ENCODE measurements around the gene FAM136A.
A peak's percentile ranks its signal among the peaks of the same experiment; 100 is the strongest.
"Not testable (repeated sequence)": the region's sequence is repeated elsewhere in the genome, so short reads cannot be mapped to it uniquely, and the experiment has no call there.

Gene FAM136A

GRCh38 chr2:70283500-70284191, 18.2 kb downstream of the FAM136A start:
- DNase-seq, result no peak

DNA sequence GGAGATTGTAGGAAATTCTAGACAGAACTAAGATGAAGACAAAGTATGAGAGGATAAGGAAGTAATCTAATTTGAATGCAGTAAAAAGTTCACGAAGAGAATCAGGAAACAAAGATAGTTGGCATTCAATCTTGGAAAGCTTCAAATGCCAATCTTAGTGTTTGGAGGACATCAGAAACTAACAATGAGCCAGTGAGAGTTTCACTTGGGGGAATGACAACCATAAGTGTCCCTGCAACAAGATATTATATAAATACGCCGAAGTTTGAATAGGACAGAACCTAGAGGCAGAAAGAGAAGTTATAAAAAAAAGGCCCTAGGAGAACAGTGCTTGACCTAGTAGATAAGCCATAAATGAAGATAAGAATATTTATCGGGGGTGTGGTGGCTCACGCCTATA, 19.4 kb downstream of the FAM136A start:
- no peak for DNase-seq

DNA sequence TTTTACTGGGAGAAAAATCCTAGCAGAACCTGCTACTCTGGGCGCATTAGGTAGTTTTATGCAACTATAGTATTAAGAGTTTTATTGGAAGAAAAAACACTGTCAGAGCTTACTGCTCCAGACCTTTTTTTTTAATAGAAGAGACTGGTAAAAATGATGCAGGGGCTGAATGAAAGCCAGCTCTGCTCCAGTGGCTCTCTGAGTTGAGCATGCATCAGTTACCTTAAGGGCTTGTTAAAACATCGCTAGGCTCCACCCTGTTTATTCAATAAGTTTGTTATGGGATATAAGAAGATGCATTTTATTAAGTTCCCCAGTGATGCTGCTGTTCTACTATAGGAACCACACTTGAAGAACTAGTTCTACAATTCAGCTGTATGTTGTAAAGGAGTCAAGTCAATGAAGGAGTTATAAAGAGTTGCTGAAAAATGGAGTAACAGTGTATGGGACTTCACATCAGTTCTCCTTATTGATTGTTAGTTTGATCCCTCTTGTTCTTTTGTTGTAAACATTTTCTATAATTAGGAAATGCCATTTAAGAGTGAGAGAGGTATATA, 21.5 kb downstream of the FAM136A start:
- DNase-seq, result no peak

- DNase-seq, result no peak
Measured at GRCh38 chr2:70270323-70270722, 31.5 kb downstream of the FAM136A start.

GRCh38 chr2:70269422-70270302, 32.2 kb downstream of the FAM136A start:
- not testable (repeated sequence) for DNase-seq

GRCh38 chr2:70266925-70267324, 34.9 kb downstream of the FAM136A start:
- not testable (repeated sequence) for DNase-seq

GRCh38 chr2:70261501-70261900, 40.4 kb downstream of the FAM136A start:
- no peak for DNase-seq

DNA sequence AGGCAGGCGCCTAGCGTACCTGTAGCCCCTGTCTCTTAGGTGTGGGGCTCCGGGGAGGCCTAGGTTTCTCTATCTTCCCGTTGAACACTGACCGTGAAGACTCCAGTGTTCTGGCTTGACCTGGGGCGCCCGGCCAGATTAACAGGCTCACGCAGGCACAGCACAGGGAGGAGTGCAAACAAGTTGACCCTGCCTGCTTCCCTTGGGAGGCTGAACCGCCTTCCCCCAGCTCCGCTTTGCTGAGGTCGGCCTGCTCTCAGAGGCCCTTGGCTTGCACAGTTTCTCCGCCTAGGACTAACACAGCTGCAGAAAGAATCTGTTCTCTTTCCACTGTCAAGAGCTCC, 43.4 kb downstream of the FAM136A start:
- DNase-seq, result no peak

DNA sequence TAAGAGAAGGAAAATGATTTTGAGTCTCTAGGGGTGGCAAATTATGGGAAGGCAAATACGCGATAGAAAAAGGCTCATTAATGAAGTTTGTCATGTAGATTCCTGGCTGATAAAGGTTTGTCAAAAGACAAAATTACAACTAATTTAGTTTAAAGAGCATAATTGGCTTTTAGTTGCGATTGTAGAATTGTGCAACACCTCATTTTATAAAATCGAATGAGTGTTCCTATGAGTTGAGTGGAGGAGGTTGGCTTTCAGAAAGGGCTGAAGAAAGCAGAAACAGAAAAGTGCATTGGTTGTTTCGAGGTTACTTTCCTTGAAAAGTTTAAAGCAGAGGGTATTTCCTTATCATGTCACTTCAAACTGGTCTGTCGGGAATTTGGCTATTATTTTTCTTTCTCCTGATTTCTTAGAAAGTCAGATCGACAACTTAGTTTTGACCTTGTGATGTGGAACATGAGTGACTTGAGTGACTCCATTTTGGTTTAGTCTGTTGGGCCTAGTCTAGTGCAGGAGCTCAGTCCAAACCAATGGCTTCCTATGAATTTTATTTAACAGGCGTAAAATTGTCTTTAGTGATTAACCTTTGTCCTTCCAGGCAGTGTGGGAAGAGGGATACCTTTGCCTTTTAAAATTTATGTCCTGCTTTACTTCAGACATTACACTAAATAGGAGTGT, 46.1 kb downstream of the FAM136A start:
- no peak for DNase-seq

- no peak for DNase-seq
Measured at GRCh38 chr2:70250434-70250833, 51.4 kb downstream of the FAM136A start.

DNA sequence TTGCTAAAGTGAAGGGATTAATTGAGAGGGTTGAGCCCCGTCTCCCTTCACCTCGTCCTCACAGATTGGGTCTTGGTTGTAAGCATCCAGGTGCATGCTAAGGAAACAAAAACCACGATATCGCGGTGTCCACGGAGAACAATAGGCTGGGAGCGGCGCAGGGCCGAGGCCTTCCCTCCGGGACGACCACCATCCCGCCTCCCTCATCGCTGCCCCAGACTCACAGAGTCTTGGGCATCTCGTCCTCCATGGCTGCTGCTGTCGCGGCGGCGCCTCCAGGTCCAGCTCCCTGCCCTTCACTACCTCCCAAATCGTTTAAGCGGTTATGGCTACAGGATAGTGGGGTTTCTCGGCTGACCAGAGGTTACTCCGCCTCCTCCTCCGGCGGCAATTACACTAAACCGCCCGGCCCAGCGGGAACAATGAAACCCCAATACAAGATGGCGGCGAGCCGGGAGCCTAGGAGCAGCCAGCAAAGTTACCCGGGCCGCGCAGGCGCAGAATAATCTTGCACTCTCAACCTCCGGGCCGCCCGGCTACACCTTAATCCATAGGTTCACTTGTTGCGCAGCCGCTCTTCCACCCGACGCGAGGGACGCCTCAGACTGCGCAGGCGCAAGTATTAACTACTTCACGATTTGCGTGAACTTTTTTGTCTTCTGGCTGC, 53.6 kb downstream of the FAM136A start, which contains the start of gene TIA1:
Gene TIA1, minus strand, starts transcription at position 448 of the 667 bp plus-strand sequence. Its CDS starts 198 bp downstream, at position 250.
- peak; percentile 98 for DNase-seq

- peak; percentile 46 for DNase-seq
Measured at GRCh38 chr2:70247364-70248180, 54.3 kb downstream of the FAM136A start.
